ENCODE measurements around the gene TTC7B. TPM values are rescaled to one million over a fixed set of nuclear protein-coding genes. Genes with fewer than 3 reads are reported as not detected.

The TTC7B gene
- total and polyA plus RNA-seq, 4 donors: 23.1 to 85.0 (median 54.6) TPM

GRCh38 chr14:90816681-90817436, 629 bp upstream of the TTC7B start:
- Histone ChIP-seq H3K27ac (ENCODE audit: low read depth, low read length) (no peak overlapping the region), H3K36me3 (ENCODE audit: control insufficient read depth, insufficient read depth, low read length) (no peaks in the 10 kb centered on the region), H3K4me1 (ENCODE audit: control insufficient read depth, insufficient read depth, low read length) (peaks cover 26% of the 10 kb centered on the region), H3K4me3 (ENCODE audit: low read depth, low read length) (no peak overlapping the region), H3K27me3 (ENCODE audit: control insufficient read depth, insufficient read depth, low read length) (no peaks in the 10 kb centered on the region), H3K9me3 (ENCODE audit: control insufficient read depth, insufficient read depth, low read length) (no peaks in the 10 kb centered on the region)
- no peak for DNase-seq (ENCODE audit: low read depth in 4 of 6, low spot score in 6 of 6)
- 46% methylated on average over 15 of the region's 16 CpGs for WGBS (ENCODE audit: insufficient coverage)

- H3K4me3 ChIP-seq (ENCODE audit: low read depth, low read length): peak overlapping the region; percentile 61
- peak in 2 of 6 donors; percentile 28 to 33 for DNase-seq (ENCODE audit: low read depth in 4 of 6, low spot score in 6 of 6)
- no peak overlapping the region for H3K27ac ChIP-seq (ENCODE audit: low read depth, low read length)
- H3K27me3 ChIP-seq (ENCODE audit: control insufficient read depth, insufficient read depth, low read length): no peaks in the 10 kb centered on the region
- WGBS (ENCODE audit: insufficient coverage): 6% methylated on average over 5 of the region's 5 CpGs
- no peaks in the 10 kb centered on the region for H3K36me3 ChIP-seq (ENCODE audit: control insufficient read depth, insufficient read depth, low read length)
- peaks cover 26% of the 10 kb centered on the region for H3K4me1 ChIP-seq (ENCODE audit: control insufficient read depth, insufficient read depth, low read length)
- H3K9me3 ChIP-seq (ENCODE audit: control insufficient read depth, insufficient read depth, low read length): no peaks in the 10 kb centered on the region
These were observed 733 bp downstream of the TTC7B start for GRCh38 chr14:90815572-90815821.

GRCh38 chr14:90814806-90815571, 1.2 kb downstream of the TTC7B start:
- H3K9me3 ChIP-seq (ENCODE audit: control insufficient read depth, insufficient read depth, low read length): no peaks in the 10 kb centered on the region
- no peaks in the 10 kb centered on the region for H3K27me3 ChIP-seq (ENCODE audit: control insufficient read depth, insufficient read depth, low read length)
- peak overlapping the region; percentile 61 for H3K4me3 ChIP-seq (ENCODE audit: low read depth, low read length)
- DNase-seq (ENCODE audit: low read depth in 4 of 6, low spot score in 6 of 6): peak in 1 of 6 donors; percentile 18
- no peak overlapping the region for H3K27ac ChIP-seq (ENCODE audit: low read depth, low read length)
- H3K4me1 ChIP-seq (ENCODE audit: control insufficient read depth, insufficient read depth, low read length): peaks cover 26% of the 10 kb centered on the region
- H3K36me3 ChIP-seq (ENCODE audit: control insufficient read depth, insufficient read depth, low read length): no peaks in the 10 kb centered on the region
- WGBS (ENCODE audit: insufficient coverage): 51% methylated on average over 5 of the region's 13 CpGs

GRCh38 chr14:90813442-90813841, 2.8 kb downstream of the TTC7B start:
- Histone ChIP-seq H3K9me3 (ENCODE audit: control insufficient read depth, insufficient read depth, low read length) (no peaks in the 10 kb centered on the region), H3K4me3 (ENCODE audit: low read depth, low read length) (no peak overlapping the region), H3K27me3 (ENCODE audit: control insufficient read depth, insufficient read depth, low read length) (no peaks in the 10 kb centered on the region), H3K27ac (ENCODE audit: low read depth, low read length) (no peak overlapping the region), H3K36me3 (ENCODE audit: control insufficient read depth, insufficient read depth, low read length) (no peaks in the 10 kb centered on the region), H3K4me1 (ENCODE audit: control insufficient read depth, insufficient read depth, low read length) (peaks cover 33% of the 10 kb centered on the region)
- no peak for DNase-seq (ENCODE audit: low read depth in 4 of 6, low spot score in 6 of 6)
- 91% methylated on average over 2 of the region's 5 CpGs for WGBS (ENCODE audit: insufficient coverage)

- DNase-seq (ENCODE audit: low read depth in 4 of 6, low spot score in 6 of 6): no peak
- WGBS (ENCODE audit: insufficient coverage): 95% methylated on average over 5 of the region's 5 CpGs
- Histone ChIP-seq H3K36me3 (ENCODE audit: control insufficient read depth, insufficient read depth, low read length) (no peaks in the 10 kb centered on the region), H3K4me1 (ENCODE audit: control insufficient read depth, insufficient read depth, low read length) (peaks cover 40% of the 10 kb centered on the region), H3K27ac (ENCODE audit: low read depth, low read length) (no peak overlapping the region), H3K9me3 (ENCODE audit: control insufficient read depth, insufficient read depth, low read length) (no peaks in the 10 kb centered on the region), H3K4me3 (ENCODE audit: low read depth, low read length) (no peak overlapping the region), H3K27me3 (ENCODE audit: control insufficient read depth, insufficient read depth, low read length) (no peaks in the 10 kb centered on the region)
These were observed 4.1 kb downstream of the TTC7B start for GRCh38 chr14:90812109-90812508.

GRCh38 chr14:90811641-90812040, 4.6 kb downstream of the TTC7B start:
- peaks cover 39% of the 10 kb centered on the region for H3K4me1 ChIP-seq (ENCODE audit: control insufficient read depth, insufficient read depth, low read length)
- H3K36me3 ChIP-seq (ENCODE audit: control insufficient read depth, insufficient read depth, low read length): no peaks in the 10 kb centered on the region
- DNase-seq (ENCODE audit: low read depth in 4 of 6, low spot score in 6 of 6): no peak
- WGBS (ENCODE audit: insufficient coverage): 79% methylated on average over 10 of the region's 10 CpGs
- H3K27me3 ChIP-seq (ENCODE audit: control insufficient read depth, insufficient read depth, low read length): no peaks in the 10 kb centered on the region
- H3K4me3 ChIP-seq (ENCODE audit: low read depth, low read length): no peak overlapping the region
- no peaks in the 10 kb centered on the region for H3K9me3 ChIP-seq (ENCODE audit: control insufficient read depth, insufficient read depth, low read length)
- H3K27ac ChIP-seq (ENCODE audit: low read depth, low read length): no peak overlapping the region

- H3K4me1 ChIP-seq (ENCODE audit: control insufficient read depth, insufficient read depth, low read length): peaks cover 40% of the 10 kb centered on the region
- no peak for DNase-seq (ENCODE audit: low read depth in 4 of 6, low spot score in 6 of 6)
- no peaks in the 10 kb centered on the region for H3K9me3 ChIP-seq (ENCODE audit: control insufficient read depth, insufficient read depth, low read length)
- H3K36me3 ChIP-seq (ENCODE audit: control insufficient read depth, insufficient read depth, low read length): no peaks in the 10 kb centered on the region
- 85% methylated on average over 5 of the region's 5 CpGs for WGBS (ENCODE audit: insufficient coverage)
- no peaks in the 10 kb centered on the region for H3K27me3 ChIP-seq (ENCODE audit: control insufficient read depth, insufficient read depth, low read length)
- no peak overlapping the region for H3K4me3 ChIP-seq (ENCODE audit: low read depth, low read length)
- H3K27ac ChIP-seq (ENCODE audit: low read depth, low read length): no peak overlapping the region
These were observed 5.4 kb downstream of the TTC7B start for GRCh38 chr14:90810806-90811205.

- Histone ChIP-seq H3K27me3 (ENCODE audit: control insufficient read depth, insufficient read depth, low read length) (no peaks in the 10 kb centered on the region), H3K9me3 (ENCODE audit: control insufficient read depth, insufficient read depth, low read length) (no peaks in the 10 kb centered on the region), H3K4me1 (ENCODE audit: control insufficient read depth, insufficient read depth, low read length) (peaks cover 32% of the 10 kb centered on the region), H3K27ac (ENCODE audit: low read depth, low read length) (no peak overlapping the region), H3K4me3 (ENCODE audit: low read depth, low read length) (no peak overlapping the region), H3K36me3 (ENCODE audit: control insufficient read depth, insufficient read depth, low read length) (peaks cover 8% of the 10 kb centered on the region)
- 94% methylated on average over 6 of the region's 7 CpGs for WGBS (ENCODE audit: insufficient coverage)
- DNase-seq (ENCODE audit: low read depth in 4 of 6, low spot score in 6 of 6): no peak
These were observed 6.5 kb downstream of the TTC7B start for GRCh38 chr14:90809530-90810312.

GRCh38 chr14:90808759-90809529, 7.3 kb downstream of the TTC7B start:
- 95% methylated on average over 11 of the region's 15 CpGs for WGBS (ENCODE audit: insufficient coverage)
- H3K4me3 ChIP-seq (ENCODE audit: low read depth, low read length): no peak overlapping the region
- DNase-seq (ENCODE audit: low read depth in 4 of 6, low spot score in 6 of 6): no peak
- H3K9me3 ChIP-seq (ENCODE audit: control insufficient read depth, insufficient read depth, low read length): no peaks in the 10 kb centered on the region
- peaks cover 28% of the 10 kb centered on the region for H3K4me1 ChIP-seq (ENCODE audit: control insufficient read depth, insufficient read depth, low read length)
- no peak overlapping the region for H3K27ac ChIP-seq (ENCODE audit: low read depth, low read length)
- no peaks in the 10 kb centered on the region for H3K27me3 ChIP-seq (ENCODE audit: control insufficient read depth, insufficient read depth, low read length)
- H3K36me3 ChIP-seq (ENCODE audit: control insufficient read depth, insufficient read depth, low read length): peaks cover 14% of the 10 kb centered on the region
